ENCODE results near the gene RNF214.

DNA sequence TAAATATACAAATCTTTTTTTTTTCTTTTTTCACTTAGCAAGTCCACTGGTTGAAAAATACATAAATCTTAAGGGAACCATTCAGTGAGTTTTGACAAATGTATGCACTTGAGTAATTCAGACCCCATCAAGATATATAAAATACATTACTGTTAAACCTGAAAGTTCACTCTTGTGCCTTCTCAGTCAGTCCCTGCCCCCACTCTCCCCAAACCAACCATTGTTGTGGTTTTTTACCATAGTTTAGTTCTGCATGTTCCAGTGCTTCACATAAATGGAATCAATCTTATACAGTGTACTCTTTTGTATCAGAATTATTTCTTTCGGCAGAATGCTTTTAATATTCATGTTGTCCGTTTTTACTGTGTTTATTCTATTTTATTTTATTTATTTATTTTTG lies 26.1 kb downstream of the RNF214 start:
- TF ChIP-seq, protein P1, sequence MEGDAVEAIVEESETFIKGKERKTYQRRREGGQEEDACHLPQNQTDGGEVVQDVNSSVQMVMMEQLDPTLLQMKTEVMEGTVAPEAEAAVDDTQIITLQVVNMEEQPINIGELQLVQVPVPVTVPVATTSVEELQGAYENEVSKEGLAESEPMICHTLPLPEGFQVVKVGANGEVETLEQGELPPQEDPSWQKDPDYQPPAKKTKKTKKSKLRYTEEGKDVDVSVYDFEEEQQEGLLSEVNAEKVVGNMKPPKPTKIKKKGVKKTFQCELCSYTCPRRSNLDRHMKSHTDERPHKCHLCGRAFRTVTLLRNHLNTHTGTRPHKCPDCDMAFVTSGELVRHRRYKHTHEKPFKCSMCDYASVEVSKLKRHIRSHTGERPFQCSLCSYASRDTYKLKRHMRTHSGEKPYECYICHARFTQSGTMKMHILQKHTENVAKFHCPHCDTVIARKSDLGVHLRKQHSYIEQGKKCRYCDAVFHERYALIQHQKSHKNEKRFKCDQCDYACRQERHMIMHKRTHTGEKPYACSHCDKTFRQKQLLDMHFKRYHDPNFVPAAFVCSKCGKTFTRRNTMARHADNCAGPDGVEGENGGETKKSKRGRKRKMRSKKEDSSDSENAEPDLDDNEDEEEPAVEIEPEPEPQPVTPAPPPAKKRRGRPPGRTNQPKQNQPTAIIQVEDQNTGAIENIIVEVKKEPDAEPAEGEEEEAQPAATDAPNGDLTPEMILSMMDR (IDR thresholded peaks at IDR 0.05), result no peak
- no peak for TF ChIP-seq POLR2A (IDR thresholded peaks at IDR 0.05)
